ENCODE data around the gene ACBD7. TPM values are rescaled to one million over a fixed set of nuclear protein-coding genes. Genes with fewer than 3 reads are reported as not detected.

The ACBD7 gene
- total RNA-seq, 1 experiment from 2014 or later = 1.8 TPM

DNA sequence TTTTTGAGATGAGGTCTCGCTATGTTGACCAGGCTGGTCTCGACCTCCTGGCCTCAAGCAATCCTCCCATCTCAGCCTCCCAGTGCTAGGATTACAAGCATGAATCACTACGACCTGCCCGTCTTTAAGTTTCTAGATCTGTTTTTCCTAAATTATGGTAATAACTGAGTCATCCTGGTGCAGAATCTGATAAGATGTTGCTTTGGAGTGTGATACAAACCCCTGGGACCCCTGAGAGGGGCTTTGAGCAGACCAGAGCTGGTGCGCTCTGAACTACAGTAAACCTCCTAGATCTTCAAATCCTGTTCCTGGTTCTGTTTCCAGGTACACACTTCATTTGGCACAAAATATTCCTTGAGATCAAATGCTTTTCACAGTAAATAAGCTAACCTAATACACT lies 42.8 kb upstream of the ACBD7 start:
- H3K36me3 ChIP-seq (ENCODE audit: control insufficient read depth, insufficient read depth, low read length) = no peaks in the 10 kb centered on the region; the same call in 1 of the 2 replicates
- no peak overlapping the region for H3K27ac ChIP-seq (ENCODE audit: low read length)
- no peak overlapping the region for H3K4me3 ChIP-seq (ENCODE audit: low read depth in 2 of 2, low read length in 2 of 2)
- TF ChIP-seq SIN3A (IDR thresholded peaks at IDR 0.05; ENCODE audit: borderline replicate concordance, insufficient read depth, low read depth, low read length) (no peak), TCF7L2 (IDR thresholded peaks at IDR 0.05; ENCODE audit: low read depth, low read length) (no peak)
- TF ChIP-seq, protein P1, sequence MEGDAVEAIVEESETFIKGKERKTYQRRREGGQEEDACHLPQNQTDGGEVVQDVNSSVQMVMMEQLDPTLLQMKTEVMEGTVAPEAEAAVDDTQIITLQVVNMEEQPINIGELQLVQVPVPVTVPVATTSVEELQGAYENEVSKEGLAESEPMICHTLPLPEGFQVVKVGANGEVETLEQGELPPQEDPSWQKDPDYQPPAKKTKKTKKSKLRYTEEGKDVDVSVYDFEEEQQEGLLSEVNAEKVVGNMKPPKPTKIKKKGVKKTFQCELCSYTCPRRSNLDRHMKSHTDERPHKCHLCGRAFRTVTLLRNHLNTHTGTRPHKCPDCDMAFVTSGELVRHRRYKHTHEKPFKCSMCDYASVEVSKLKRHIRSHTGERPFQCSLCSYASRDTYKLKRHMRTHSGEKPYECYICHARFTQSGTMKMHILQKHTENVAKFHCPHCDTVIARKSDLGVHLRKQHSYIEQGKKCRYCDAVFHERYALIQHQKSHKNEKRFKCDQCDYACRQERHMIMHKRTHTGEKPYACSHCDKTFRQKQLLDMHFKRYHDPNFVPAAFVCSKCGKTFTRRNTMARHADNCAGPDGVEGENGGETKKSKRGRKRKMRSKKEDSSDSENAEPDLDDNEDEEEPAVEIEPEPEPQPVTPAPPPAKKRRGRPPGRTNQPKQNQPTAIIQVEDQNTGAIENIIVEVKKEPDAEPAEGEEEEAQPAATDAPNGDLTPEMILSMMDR (IDR thresholded peaks at IDR 0.05) = no peak
- TF ChIP-seq, protein P2, sequence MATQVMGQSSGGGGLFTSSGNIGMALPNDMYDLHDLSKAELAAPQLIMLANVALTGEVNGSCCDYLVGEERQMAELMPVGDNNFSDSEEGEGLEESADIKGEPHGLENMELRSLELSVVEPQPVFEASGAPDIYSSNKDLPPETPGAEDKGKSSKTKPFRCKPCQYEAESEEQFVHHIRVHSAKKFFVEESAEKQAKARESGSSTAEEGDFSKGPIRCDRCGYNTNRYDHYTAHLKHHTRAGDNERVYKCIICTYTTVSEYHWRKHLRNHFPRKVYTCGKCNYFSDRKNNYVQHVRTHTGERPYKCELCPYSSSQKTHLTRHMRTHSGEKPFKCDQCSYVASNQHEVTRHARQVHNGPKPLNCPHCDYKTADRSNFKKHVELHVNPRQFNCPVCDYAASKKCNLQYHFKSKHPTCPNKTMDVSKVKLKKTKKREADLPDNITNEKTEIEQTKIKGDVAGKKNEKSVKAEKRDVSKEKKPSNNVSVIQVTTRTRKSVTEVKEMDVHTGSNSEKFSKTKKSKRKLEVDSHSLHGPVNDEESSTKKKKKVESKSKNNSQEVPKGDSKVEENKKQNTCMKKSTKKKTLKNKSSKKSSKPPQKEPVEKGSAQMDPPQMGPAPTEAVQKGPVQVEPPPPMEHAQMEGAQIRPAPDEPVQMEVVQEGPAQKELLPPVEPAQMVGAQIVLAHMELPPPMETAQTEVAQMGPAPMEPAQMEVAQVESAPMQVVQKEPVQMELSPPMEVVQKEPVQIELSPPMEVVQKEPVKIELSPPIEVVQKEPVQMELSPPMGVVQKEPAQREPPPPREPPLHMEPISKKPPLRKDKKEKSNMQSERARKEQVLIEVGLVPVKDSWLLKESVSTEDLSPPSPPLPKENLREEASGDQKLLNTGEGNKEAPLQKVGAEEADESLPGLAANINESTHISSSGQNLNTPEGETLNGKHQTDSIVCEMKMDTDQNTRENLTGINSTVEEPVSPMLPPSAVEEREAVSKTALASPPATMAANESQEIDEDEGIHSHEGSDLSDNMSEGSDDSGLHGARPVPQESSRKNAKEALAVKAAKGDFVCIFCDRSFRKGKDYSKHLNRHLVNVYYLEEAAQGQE (IDR thresholded peaks at IDR 0.05; ENCODE audit: insufficient read depth in 1 of 2, low read depth in 2 of 2, low read length in 1 of 2) = no peak
- BruUV-seq (replicated peaks) = no TSS peak
- CTCF ChIA-PET = no interaction called here
- no peaks in the 10 kb centered on the region for H3K4me1 ChIP-seq (ENCODE audit: control insufficient read depth, insufficient read depth, low read length)
- DNase-seq (ENCODE audit: low read depth, low spot score) = no peak
- H3K27me3 ChIP-seq (ENCODE audit: control insufficient read depth, insufficient read depth, low read length) = no peaks in the 10 kb centered on the region
- in situ Hi-C loops (cut with HindIII; ENCODE audit: low pct_unique_long_range_greater_than_20kb, low sequenced_read_pairs) = no loop called here
- no peaks in the 10 kb centered on the region for H3K9me3 ChIP-seq (ENCODE audit: control insufficient read depth, insufficient read depth, low read depth, low read length)
- POLR2A ChIA-PET = no interaction called here
- intact Hi-C loops (cut with micrococcal nuclease; ENCODE audit: unreplicated experiment) = no loop called here
- no peak for ATAC-seq

- Histone ChIP-seq H3K9me3 (ENCODE audit: control insufficient read depth, insufficient read depth, low read depth, low read length) (no peaks in the 10 kb centered on the region), H3K27ac (ENCODE audit: low read length) (no peak overlapping the region), H3K27me3 (ENCODE audit: control insufficient read depth, insufficient read depth, low read length) (no peaks in the 10 kb centered on the region), H3K4me3 (ENCODE audit: low read depth in 2 of 2, low read length in 2 of 2) (no peak overlapping the region), H3K4me1 (ENCODE audit: control insufficient read depth, insufficient read depth, low read length) (no peaks in the 10 kb centered on the region), H3K36me3 (ENCODE audit: control insufficient read depth, insufficient read depth, low read length) (no peaks in the 10 kb centered on the region; the same call in 1 of the 2 replicates)
- intact Hi-C loops (cut with micrococcal nuclease; ENCODE audit: unreplicated experiment) = no loop called here
- no peak for DNase-seq (ENCODE audit: low read depth, low spot score)
- ChIA-PET CTCF (no interaction called here), POLR2A (no interaction called here)
- ATAC-seq = no peak
- TF ChIP-seq, protein P2 (IDR thresholded peaks at IDR 0.05; ENCODE audit: insufficient read depth in 1 of 2, low read depth in 2 of 2, low read length in 1 of 2) = no peak
- TF ChIP-seq SIN3A (IDR thresholded peaks at IDR 0.05; ENCODE audit: borderline replicate concordance, insufficient read depth, low read depth, low read length) (no peak), TCF7L2 (IDR thresholded peaks at IDR 0.05; ENCODE audit: low read depth, low read length) (no peak), POLR2AphosphoS5 (IDR thresholded peaks at IDR 0.05; ENCODE audit: low read depth, low read length) (no peak)
- TF ChIP-seq, protein P1 (IDR thresholded peaks at IDR 0.05) = no peak
- BruUV-seq (replicated peaks) = no TSS peak
- in situ Hi-C loops (cut with HindIII; ENCODE audit: low pct_unique_long_range_greater_than_20kb, low sequenced_read_pairs) = no loop called here
Measured at GRCh38 chr10:15124908-15125307, 36.3 kb upstream of the ACBD7 start.

Data from Panc1 (cell line).